Left ventricle myocardium inferior (tissue), 1 donor: ENCODE measurements around the gene CELF2. TPM values are rescaled to one million over a fixed set of nuclear protein-coding genes. Genes with fewer than 3 reads are reported as not detected.

ENCODE experiments used
- DNase-seq: peaks from one replicate; pipeline ENCODE4 v3.0.0-alpha.2; 2020
- H3K27ac ChIP-seq: fragments of 200-600 bp; replicated peaks from 2 replicates; pipeline ENCODE4 v1.8.0; 2021
- H3K27me3 ChIP-seq: fragments of 200-600 bp; 2 replicates; pipeline ENCODE4 v1.8.0; 2021; ENCODE audit warnings: low read depth
- H3K36me3 ChIP-seq: fragments of 200-600 bp; 2 replicates; pipeline ENCODE4 v1.8.0; 2021
- H3K4me1 ChIP-seq: fragments of 200-600 bp; 2 replicates; pipeline ENCODE4 v1.8.0; 2021
- H3K4me3 ChIP-seq: fragments of 200-600 bp; 2 replicates; pipeline ENCODE4 v1.8.0; 2021; ENCODE audit warnings: mild to moderate bottlenecking, moderate library complexity
- H3K9me3 ChIP-seq: fragments of 200-600 bp; replicated peaks from 2 replicates; pipeline ENCODE4 v1.8.0; 2021
- CTCF ChIP-seq: fragments of 200-600 bp; IDR thresholded peaks from 2 replicates; pipeline ENCODE4 v1.8.0; 2021; ENCODE audit warnings: antibody characterized with exemption, mild to moderate bottlenecking, borderline replicate concordance
- intact Hi-C: fragments of 100-400 bp; cut with micrococcal nuclease; formaldehyde crosslinking; loops from one replicate; pipeline ENCODE4 v1.11.0; 2022
- total RNA-seq: library from RNA; stranded (reverse); fragmentation: NEBNext Ultra II Directional; extraction: Animal tissue kit (Norgen Biotek cat#: 25700); gene quantifications from one replicate; pipeline ENCODE4 v1.2.1, GENCODE V29; 2021
- donor health status: DM: no; HTN: yes; CAD: no; lungs with severe emphysema.

Gene CELF2
- total RNA-seq, 1 donor from 2014 or later: 74.9 TPM

GRCh38 chr10:11146402-11147171 lies 128.9 kb downstream of the CELF2 start:
- Histone ChIP-seq H3K36me3 (no peaks in the 10 kb centered on the region), H3K4me1 (peaks cover 83% of the 10 kb centered on the region), H3K4me3 (no peak overlapping the region), H3K27me3 (no peaks in the 10 kb centered on the region), H3K9me3 (no peaks in the 10 kb centered on the region), H3K27ac (peak overlapping the region; percentile 78)
- no peak for DNase-seq
- intact Hi-C loops: no loop called here
- TF ChIP-seq CTCF: no peak

DNA sequence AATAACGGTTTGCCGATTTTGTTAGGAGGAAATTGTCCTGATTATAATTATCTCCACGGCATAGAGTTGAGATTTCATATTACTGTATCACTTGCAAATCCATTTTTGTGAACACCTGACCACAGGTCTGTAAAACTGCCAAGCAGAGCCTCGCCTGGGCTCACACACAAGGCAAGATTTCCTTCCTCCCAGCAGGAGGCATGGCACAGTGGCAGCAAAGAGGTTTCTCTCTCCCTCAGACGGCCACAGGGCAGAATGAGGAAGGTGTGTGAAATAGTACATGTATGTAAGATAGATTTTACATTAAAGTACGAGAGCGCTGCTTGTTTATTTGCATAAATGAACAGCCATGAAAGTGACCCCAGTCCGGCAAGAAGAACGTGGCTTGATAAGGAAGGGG lies 130.1 kb downstream of the CELF2 start:
- H3K9me3 ChIP-seq: no peaks in the 10 kb centered on the region
- H3K4me3 ChIP-seq: no peak overlapping the region
- TF ChIP-seq CTCF: peak; percentile 29
- intact Hi-C loops: no loop called here
- peaks cover 88% of the 10 kb centered on the region for H3K4me1 ChIP-seq
- H3K36me3 ChIP-seq: no peaks in the 10 kb centered on the region
- peak overlapping the region; percentile 78 for H3K27ac ChIP-seq
- no peak for DNase-seq
- no peaks in the 10 kb centered on the region for H3K27me3 ChIP-seq

DNA sequence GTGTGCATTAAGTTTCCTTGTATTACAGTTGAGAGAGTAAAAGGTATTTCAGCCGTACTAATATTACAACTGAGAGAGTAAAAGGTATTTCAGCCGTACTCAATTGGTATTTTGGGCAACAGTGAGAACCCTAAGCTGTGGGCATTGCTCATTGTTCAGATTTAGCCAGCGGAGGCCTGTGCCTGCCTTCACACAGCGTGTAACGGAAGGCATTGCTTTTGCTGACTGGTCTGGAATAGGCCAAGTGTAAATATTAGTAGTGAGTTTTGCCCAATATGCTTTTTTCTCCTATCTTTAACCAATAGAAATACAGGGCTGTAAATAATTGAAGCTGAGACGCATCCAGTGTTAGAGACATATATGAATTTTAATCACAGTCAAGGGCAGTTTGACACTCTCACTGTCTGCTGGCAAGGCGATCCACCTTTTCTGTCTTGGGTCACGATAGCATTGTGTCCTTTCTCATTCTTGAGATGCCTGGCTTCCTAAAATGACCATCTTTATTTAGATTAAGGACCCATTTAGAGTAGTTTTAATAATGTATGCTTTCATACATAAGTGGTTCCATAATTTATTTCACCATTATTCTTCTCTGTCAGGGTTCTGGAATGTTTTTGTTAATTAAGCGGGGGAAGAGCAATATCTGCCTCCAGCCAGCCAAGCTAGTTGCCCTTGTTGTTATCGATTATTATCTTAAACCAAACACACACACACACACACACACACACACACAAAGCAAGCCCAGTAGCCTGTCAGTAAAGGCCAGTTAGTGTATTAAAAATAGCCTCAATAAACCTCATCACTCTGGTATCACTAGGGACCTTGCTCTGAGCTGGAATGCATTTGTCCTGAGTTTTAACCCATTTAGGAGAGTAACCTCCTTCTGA lies 130.7 kb downstream of the CELF2 start:
- Histone ChIP-seq H3K27me3 (no peaks in the 10 kb centered on the region), H3K27ac (peak overlapping the region; percentile 78), H3K9me3 (no peaks in the 10 kb centered on the region), H3K4me1 (peaks cover 95% of the 10 kb centered on the region), H3K4me3 (no peak overlapping the region), H3K36me3 (no peaks in the 10 kb centered on the region)
- no peak for TF ChIP-seq CTCF
- no peak for DNase-seq
- intact Hi-C loops: no loop called here

- no peak for TF ChIP-seq CTCF
- no peaks in the 10 kb centered on the region for H3K27me3 ChIP-seq
- no peak for DNase-seq
- no peaks in the 10 kb centered on the region for H3K9me3 ChIP-seq
- H3K4me1 ChIP-seq: peaks cover 97% of the 10 kb centered on the region
- H3K4me3 ChIP-seq: no peak overlapping the region
- no peaks in the 10 kb centered on the region for H3K36me3 ChIP-seq
- intact Hi-C loops: no loop called here
- H3K27ac ChIP-seq: peak overlapping the region; percentile 78
These were observed 132.1 kb downstream of the CELF2 start for GRCh38 chr10:11149807-11150141.

DNA sequence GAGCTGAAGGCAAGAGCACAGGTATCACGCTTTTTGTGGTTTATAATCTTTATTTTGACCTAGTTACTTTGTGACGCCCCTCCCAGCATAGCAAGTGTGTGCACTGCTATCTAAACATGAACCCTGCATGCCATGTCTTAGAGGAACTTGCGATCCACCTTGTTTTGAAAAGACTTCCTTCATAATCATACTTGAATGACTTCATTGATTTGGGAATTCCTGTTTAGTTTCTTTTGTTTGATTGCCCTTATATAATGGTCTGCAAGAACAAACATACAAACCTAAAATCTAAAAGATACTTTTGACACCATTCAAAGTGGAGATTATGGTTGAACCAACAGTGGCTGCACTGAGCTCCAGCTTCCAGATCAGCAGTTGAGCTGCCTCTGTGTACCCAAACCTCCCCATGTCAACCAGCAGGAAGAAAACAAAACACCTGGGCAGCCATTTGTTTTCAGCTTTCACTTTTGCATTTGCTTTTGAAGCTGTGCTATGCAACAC lies 132.6 kb downstream of the CELF2 start:
- DNase-seq: no peak
- no peaks in the 10 kb centered on the region for H3K9me3 ChIP-seq
- H3K4me3 ChIP-seq: no peak overlapping the region
- H3K27me3 ChIP-seq: no peaks in the 10 kb centered on the region
- H3K36me3 ChIP-seq: no peaks in the 10 kb centered on the region
- intact Hi-C loops: no loop called here
- no peak for TF ChIP-seq CTCF
- H3K4me1 ChIP-seq: peaks cover 97% of the 10 kb centered on the region
- H3K27ac ChIP-seq: peak overlapping the region; percentile 78
